OCI-LY7 (cell line): ENCODE results near the gene SACS.

ENCODE experiments used
- CTCF ChIP-seq: fragments of 200-600 bp; sonication (generic); conservative IDR thresholded peaks from 2 replicates; pipeline ENCODE4 v1.5.1; 2014; ENCODE audit warnings: mild to moderate bottlenecking, antibody characterized with exemption, low read length, moderate library complexity, mixed read lengths
- EZH2phosphoT487 ChIP-seq: fragments of 200-600 bp; sonication (generic); IDR thresholded peaks from 2 replicates; pipeline ENCODE4 v1.6.1; 2018; ENCODE audit warnings: low read depth, borderline replicate concordance, mild to moderate bottlenecking, mixed run types, antibody characterized with exemption, low read length, moderate library complexity, mixed read lengths

DNA sequence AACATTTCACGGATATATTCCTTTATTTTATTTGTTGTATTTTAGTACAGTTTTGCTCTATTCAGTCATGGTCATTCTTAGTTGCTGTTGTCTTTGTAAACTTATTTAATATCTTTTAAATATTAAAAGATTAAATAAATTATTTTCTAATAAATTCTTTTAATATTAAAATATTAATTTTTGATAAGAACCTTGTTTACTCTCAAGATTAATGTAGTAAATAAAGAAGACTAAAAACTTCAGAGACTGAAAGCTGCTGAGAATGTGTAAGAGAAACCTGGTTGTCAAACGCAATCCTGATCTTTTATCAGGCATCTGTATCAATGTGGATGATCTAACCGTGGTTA lies 34.4 kb upstream of the SACS start:
- TF ChIP-seq CTCF (no peak), EZH2phosphoT487 (no peak)
